ENCODE measurements around the gene YLPM1. TPM values are rescaled to one million over a fixed set of nuclear protein-coding genes. Genes with fewer than 3 reads are reported as not detected.

YLPM1 gene
- 10 to 100 TPM; 72.4 to 73.8 TPM for total RNA-seq

GRCh38 chr14:74762917-74763802 is at the start of gene YLPM1:
Gene YLPM1, plus strand, starts transcription at chr14:74763316. Its CDS starts 174 bp downstream, at chr14:74763490.
- H3K9me3 Mint-ChIP-seq, result no peaks in the 10 kb centered on the region
- POLR2A ChIA-PET, result interaction anchor here (0.6 to 1.0 kb wide), 2 partner anchors 72 to 667 kb away, joined by 3 read pairs; no protein-coding TSS in a partner anchor
- H3K27me3 Mint-ChIP-seq, result no peaks in the 10 kb centered on the region
- peaks cover 39% of the 10 kb centered on the region for H3K4me1 Mint-ChIP-seq
- peak; percentile 93 for DNase-seq
- CTCF ChIA-PET, result interaction anchor here (0.6 to 2.7 kb wide), 26 partner anchors 9 to 832 kb away, joined by 3 to 13 read pairs (median 4); partner anchors contain the start of genes ACYP1 and LTBP2
- peaks cover 34% of the 10 kb centered on the region for H3K36me3 Mint-ChIP-seq (ENCODE audit: low read depth)
- peak within 1 kb of the TSS; percentile 88 for H3K27ac Mint-ChIP-seq
- H3K4me3 Mint-ChIP-seq, result peak within 1 kb of the TSS; percentile 98

- DNase-seq, result no peak
- Mint-ChIP-seq H3K4me3 (peak overlapping the region; percentile 99), H3K9me3 (no peaks in the 10 kb centered on the region), H3K27me3 (no peaks in the 10 kb centered on the region), H3K27ac (peak overlapping the region; percentile 98), H3K4me1 (peaks cover 45% of the 10 kb centered on the region), H3K36me3 (ENCODE audit: low read depth) (peaks cover 18% of the 10 kb centered on the region)
- POLR2A ChIA-PET, result no interaction called here
- CTCF ChIA-PET, result interaction anchor here (0.6 kb wide), 1 partner anchor 375 kb away, joined by 4 read pairs; no protein-coding TSS in a partner anchor
Measured at GRCh38 chr14:74713395-74713735, 49.8 kb upstream of the YLPM1 start.

- Mint-ChIP-seq H3K36me3 (ENCODE audit: low read depth) (peaks cover 29% of the 10 kb centered on the region), H3K27me3 (no peaks in the 10 kb centered on the region), H3K4me3 (no peak overlapping the region), H3K4me1 (peaks cover 4% of the 10 kb centered on the region), H3K27ac (no peak overlapping the region), H3K9me3 (no peaks in the 10 kb centered on the region)
- CTCF ChIA-PET, result no interaction called here
- DNase-seq, result no peak
- POLR2A ChIA-PET, result no interaction called here
Measured at GRCh38 chr14:74720526-74720925, 42.6 kb upstream of the YLPM1 start.

GRCh38 chr14:74723134-74723533 is 40.0 kb upstream of the YLPM1 start:
- Mint-ChIP-seq H3K27me3 (no peaks in the 10 kb centered on the region), H3K9me3 (no peaks in the 10 kb centered on the region), H3K27ac (no peak overlapping the region), H3K4me3 (no peak overlapping the region), H3K4me1 (no peaks in the 10 kb centered on the region), H3K36me3 (ENCODE audit: low read depth) (peaks cover 26% of the 10 kb centered on the region)
- no peak for DNase-seq
- ChIA-PET CTCF (no interaction called here), POLR2A (no interaction called here)

GRCh38 chr14:74732387-74732786 is 30.7 kb upstream of the YLPM1 start:
- Mint-ChIP-seq H3K9me3 (no peaks in the 10 kb centered on the region), H3K27ac (no peak overlapping the region), H3K36me3 (ENCODE audit: low read depth) (peaks cover 36% of the 10 kb centered on the region), H3K27me3 (no peaks in the 10 kb centered on the region), H3K4me1 (no peaks in the 10 kb centered on the region), H3K4me3 (no peak overlapping the region)
- POLR2A ChIA-PET, result interaction anchor here (0.6 kb wide), 1 partner anchor 17 kb away, joined by 3 read pairs; no protein-coding TSS in a partner anchor
- CTCF ChIA-PET, result no interaction called here
- DNase-seq, result no peak

- Mint-ChIP-seq H3K4me3 (no peak overlapping the region), H3K27ac (no peak overlapping the region), H3K27me3 (no peaks in the 10 kb centered on the region), H3K4me1 (no peaks in the 10 kb centered on the region), H3K36me3 (ENCODE audit: low read depth) (peaks cover 36% of the 10 kb centered on the region), H3K9me3 (no peaks in the 10 kb centered on the region)
- POLR2A ChIA-PET, result no interaction called here
- CTCF ChIA-PET, result no interaction called here
- no peak for DNase-seq
Measured at GRCh38 chr14:74733221-74733620, 29.9 kb upstream of the YLPM1 start.

- ChIA-PET CTCF (interaction anchor here (0.6 kb wide), 1 partner anchor 122 kb away, joined by 3 read pairs; no protein-coding TSS in a partner anchor), POLR2A (no interaction called here)
- H3K36me3 Mint-ChIP-seq (ENCODE audit: low read depth), result peaks cover 38% of the 10 kb centered on the region
- no peak overlapping the region for H3K4me3 Mint-ChIP-seq
- H3K4me1 Mint-ChIP-seq, result no peaks in the 10 kb centered on the region
- H3K27me3 Mint-ChIP-seq, result no peaks in the 10 kb centered on the region
- no peaks in the 10 kb centered on the region for H3K9me3 Mint-ChIP-seq
- DNase-seq, result no peak
- no peak overlapping the region for H3K27ac Mint-ChIP-seq
Measured at GRCh38 chr14:74735125-74735524, 28.0 kb upstream of the YLPM1 start.

- Mint-ChIP-seq H3K36me3 (ENCODE audit: low read depth) (peaks cover 35% of the 10 kb centered on the region), H3K4me3 (no peak overlapping the region), H3K4me1 (no peaks in the 10 kb centered on the region), H3K27me3 (no peaks in the 10 kb centered on the region), H3K27ac (no peak overlapping the region), H3K9me3 (no peaks in the 10 kb centered on the region)
- POLR2A ChIA-PET, result no interaction called here
- no peak for DNase-seq
- CTCF ChIA-PET, result no interaction called here
Measured at GRCh38 chr14:74737753-74738325, 25.3 kb upstream of the YLPM1 start.

GRCh38 chr14:74739293-74740030 is 23.7 kb upstream of the YLPM1 start:
- Mint-ChIP-seq H3K9me3 (no peaks in the 10 kb centered on the region), H3K36me3 (ENCODE audit: low read depth) (peaks cover 25% of the 10 kb centered on the region), H3K27ac (no peak overlapping the region), H3K4me3 (no peak overlapping the region), H3K27me3 (no peaks in the 10 kb centered on the region), H3K4me1 (no peaks in the 10 kb centered on the region)
- DNase-seq, result no peak
- ChIA-PET POLR2A (no interaction called here), CTCF (interaction anchor here (0.6 kb wide), 1 partner anchor 197 kb away, joined by 5 read pairs; no protein-coding TSS in a partner anchor)

GRCh38 chr14:74747237-74747636 is 15.9 kb upstream of the YLPM1 start:
- Mint-ChIP-seq H3K27me3 (no peaks in the 10 kb centered on the region), H3K27ac (no peak overlapping the region), H3K36me3 (ENCODE audit: low read depth) (peaks cover 2% of the 10 kb centered on the region), H3K4me1 (no peaks in the 10 kb centered on the region), H3K9me3 (peaks cover 4% of the 10 kb centered on the region), H3K4me3 (no peak overlapping the region)
- no peak for DNase-seq
- ChIA-PET POLR2A (no interaction called here), CTCF (no interaction called here)

- peaks cover 12% of the 10 kb centered on the region for H3K9me3 Mint-ChIP-seq
- no peak overlapping the region for H3K27ac Mint-ChIP-seq
- DNase-seq, result no peak
- no peaks in the 10 kb centered on the region for H3K4me1 Mint-ChIP-seq
- H3K4me3 Mint-ChIP-seq, result no peak overlapping the region
- ChIA-PET CTCF (interaction anchor here (3.4 kb wide), 1 partner anchor 9 kb away, joined by 11 read pairs; the partner anchor contains the start of gene YLPM1), POLR2A (no interaction called here)
- H3K36me3 Mint-ChIP-seq (ENCODE audit: low read depth), result peaks cover 4% of the 10 kb centered on the region
- peaks cover 2% of the 10 kb centered on the region for H3K27me3 Mint-ChIP-seq
Measured at GRCh38 chr14:74754157-74754556, 9.0 kb upstream of the YLPM1 start.

- H3K36me3 Mint-ChIP-seq (ENCODE audit: low read depth), result peaks cover 4% of the 10 kb centered on the region
- no peak overlapping the region for H3K4me3 Mint-ChIP-seq
- peaks cover 2% of the 10 kb centered on the region for H3K27me3 Mint-ChIP-seq
- ChIA-PET CTCF (interaction anchor here (3.4 kb wide), 1 partner anchor 8 kb away, joined by 11 read pairs; the partner anchor contains the start of gene YLPM1), POLR2A (no interaction called here)
- no peak for DNase-seq
- peaks cover 12% of the 10 kb centered on the region for H3K9me3 Mint-ChIP-seq
- H3K27ac Mint-ChIP-seq, result no peak overlapping the region
- no peaks in the 10 kb centered on the region for H3K4me1 Mint-ChIP-seq
Measured at GRCh38 chr14:74754899-74755298, 8.2 kb upstream of the YLPM1 start.

GRCh38 chr14:74756326-74756725 is 6.8 kb upstream of the YLPM1 start:
- CTCF ChIA-PET, result interaction anchor here (0.6 kb wide), 2 partner anchors 338 to 714 kb away, joined by 3 to 4 read pairs; no protein-coding TSS in a partner anchor

More at GRCh38 chr14:74756326-74756725, 6.8 kb upstream of the YLPM1 start:
- H3K27ac Mint-ChIP-seq, result no peak overlapping the region
- H3K27me3 Mint-ChIP-seq, result peaks cover 2% of the 10 kb centered on the region
- H3K4me1 Mint-ChIP-seq, result no peaks in the 10 kb centered on the region
- H3K36me3 Mint-ChIP-seq (ENCODE audit: low read depth), result peaks cover 4% of the 10 kb centered on the region
- POLR2A ChIA-PET, result no interaction called here
- H3K9me3 Mint-ChIP-seq, result peaks cover 12% of the 10 kb centered on the region
- no peak overlapping the region for H3K4me3 Mint-ChIP-seq
- DNase-seq, result no peak

Data from activated CD4-positive, alpha-beta T cell treated with anti-CD3 and anti-CD28 coated beads, Interleukin-2, amount 10 ng/mL, durations not matched to agents 7 days and 5 days (primary cell).